GM18517 (cell line): Measurements from ENCODE around the gene CCDC28A.

ENCODE experiments used
- ATAC-seq: cut with Tn5 transposase; IDR thresholded peaks from one replicate; pipeline ENCODE4 v1.9.1; 2021; ENCODE audit warnings: mild to moderate bottlenecking, moderate library complexity; ENCODE audit not compliant: unreplicated experiment

The CCDC28A gene

GRCh38 chr6:138833816-138834539 lies 60.4 kb downstream of the CCDC28A start:
- no peak for ATAC-seq

DNA sequence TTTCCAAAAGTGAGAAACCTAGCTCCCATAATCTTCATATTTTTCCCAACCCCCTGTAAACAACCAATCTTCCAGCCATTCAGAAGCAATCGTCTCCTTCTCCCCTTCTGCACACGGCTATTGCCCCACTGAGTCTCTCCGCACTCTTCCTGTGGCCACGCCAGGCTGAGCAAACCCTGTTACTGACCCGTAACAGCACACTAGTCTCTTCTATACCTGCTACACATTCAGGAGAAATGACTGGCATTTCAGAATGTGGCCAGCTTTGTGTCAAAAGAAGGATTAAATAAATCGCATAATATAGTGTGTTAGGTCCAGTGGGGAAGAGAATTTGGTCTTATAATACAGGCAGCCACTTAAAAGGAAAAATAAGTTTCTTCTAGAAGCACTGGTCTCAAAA lies 63.7 kb downstream of the CCDC28A start:
- ATAC-seq: no peak
